HG02885 (cell line): Measurements from ENCODE around the gene PTPRQ.
"Not testable (repeated sequence)": the region's sequence is repeated elsewhere in the genome, so short reads cannot be mapped to it uniquely, and the experiment has no call there.

Experiments used
- ATAC-seq: cut with Tn5 transposase; IDR thresholded peaks from one replicate; pipeline ENCODE4 v1.9.1; 2021; ENCODE audit warnings: mild to moderate bottlenecking; ENCODE audit not compliant: unreplicated experiment, poor library complexity

Gene PTPRQ

GRCh38 chr12:80443974-80444666 is at the start of gene PTPRQ:
Gene PTPRQ (plus strand): TSS chr12:80444235. CDS start chr12:80444346, 111 bp downstream.
- ATAC-seq, result no peak

GRCh38 chr12:80400571-80400991 is 43.5 kb upstream of the PTPRQ start:
- ATAC-seq, result no peak

GRCh38 chr12:80401191-80401590 is 42.8 kb upstream of the PTPRQ start:
- no peak for ATAC-seq

- ATAC-seq, result no peak
These were observed 39.4 kb upstream of the PTPRQ start for GRCh38 chr12:80404629-80405028.

- no peak for ATAC-seq
These were observed 37.8 kb upstream of the PTPRQ start for GRCh38 chr12:80406253-80406652.

GRCh38 chr12:80411787-80412186 is 32.2 kb upstream of the PTPRQ start:
- ATAC-seq, result peak; percentile 68

- peak; percentile 76 for ATAC-seq
These were observed 31.6 kb upstream of the PTPRQ start for GRCh38 chr12:80412343-80412953.

GRCh38 chr12:80413462-80413861 is 30.6 kb upstream of the PTPRQ start:
- ATAC-seq, result no peak

- ATAC-seq, result no peak
These were observed 28.6 kb upstream of the PTPRQ start for GRCh38 chr12:80415466-80415865.

- no peak for ATAC-seq
These were observed 24.4 kb upstream of the PTPRQ start for GRCh38 chr12:80419644-80420043.

- no peak for ATAC-seq
These were observed 24.0 kb upstream of the PTPRQ start for GRCh38 chr12:80420075-80420474.

- no peak for ATAC-seq
These were observed 21.5 kb upstream of the PTPRQ start for GRCh38 chr12:80422550-80422949.

GRCh38 chr12:80432061-80432460 is 12.0 kb upstream of the PTPRQ start:
- ATAC-seq, result no peak

GRCh38 chr12:80441921-80442320 is 2.1 kb upstream of the PTPRQ start:
- ATAC-seq, result no peak

GRCh38 chr12:80442426-80443222 is 1.4 kb upstream of the PTPRQ start:
- no peak for ATAC-seq

- no peak for ATAC-seq
These were observed 1.2 kb downstream of the PTPRQ start for GRCh38 chr12:80445083-80445793.

GRCh38 chr12:80456513-80456912 is 12.5 kb downstream of the PTPRQ start:
- no peak for ATAC-seq

GRCh38 chr12:80460972-80461371 is 16.9 kb downstream of the PTPRQ start:
- ATAC-seq, result no peak

- ATAC-seq, result not testable (repeated sequence)
These were observed 17.8 kb downstream of the PTPRQ start for GRCh38 chr12:80461851-80462250.

- no peak for ATAC-seq
These were observed 25.6 kb downstream of the PTPRQ start for GRCh38 chr12:80469681-80470080.

GRCh38 chr12:80470403-80470802 is 26.4 kb downstream of the PTPRQ start:
- no peak for ATAC-seq
